Middle frontal gyrus (tissue), 1 donor: ENCODE results near the gene STRIT1.
"Not testable (repeated sequence)": the region's sequence is repeated elsewhere in the genome, so short reads cannot be mapped to it uniquely, and the experiment has no call there.

Source experiments
- DNase-seq: peaks from one replicate; pipeline ENCODE4 v3.0.0-alpha.2; 2015; ENCODE audit warnings: low spot score; ENCODE audit errors: extremely low spot score

STRIT1 gene

GRCh38 chr3:155271343-155271613, 22.2 kb downstream of the STRIT1 start:
- DNase-seq = no peak

- DNase-seq = no peak
Measured at GRCh38 chr3:155270485-155271342, 22.8 kb downstream of the STRIT1 start.

GRCh38 chr3:155270063-155270462, 23.4 kb downstream of the STRIT1 start:
- no peak for DNase-seq

- not testable (repeated sequence) for DNase-seq
Measured at GRCh38 chr3:155262855-155263254, 30.6 kb downstream of the STRIT1 start.

GRCh38 chr3:155262295-155262694, 31.2 kb downstream of the STRIT1 start:
- no peak for DNase-seq

GRCh38 chr3:155254445-155254844, 39.0 kb downstream of the STRIT1 start:
- DNase-seq = no peak

- no peak for DNase-seq
Measured at GRCh38 chr3:155252535-155252934, 40.9 kb downstream of the STRIT1 start.

GRCh38 chr3:155252021-155252420, 41.5 kb downstream of the STRIT1 start:
- DNase-seq = no peak

GRCh38 chr3:155248531-155249187, 44.8 kb downstream of the STRIT1 start:
- DNase-seq = no peak

GRCh38 chr3:155244699-155245098, 48.8 kb downstream of the STRIT1 start:
- DNase-seq = no peak

- no peak for DNase-seq
Measured at GRCh38 chr3:155244216-155244615, 49.3 kb downstream of the STRIT1 start.

GRCh38 chr3:155243512-155243921, 50.0 kb downstream of the STRIT1 start:
- DNase-seq = no peak

- DNase-seq = no peak
Measured at GRCh38 chr3:155242342-155242741, 51.1 kb downstream of the STRIT1 start.

GRCh38 chr3:155241579-155241978, 51.9 kb downstream of the STRIT1 start:
- no peak for DNase-seq
